GM18858 (cell line): Measurements from ENCODE around the gene MYF6.

Experiments used
- ATAC-seq: cut with Tn5 transposase; IDR thresholded peaks from one replicate; pipeline ENCODE4 v1.9.1; 2021; ENCODE audit not compliant: unreplicated experiment

The MYF6 gene

DNA sequence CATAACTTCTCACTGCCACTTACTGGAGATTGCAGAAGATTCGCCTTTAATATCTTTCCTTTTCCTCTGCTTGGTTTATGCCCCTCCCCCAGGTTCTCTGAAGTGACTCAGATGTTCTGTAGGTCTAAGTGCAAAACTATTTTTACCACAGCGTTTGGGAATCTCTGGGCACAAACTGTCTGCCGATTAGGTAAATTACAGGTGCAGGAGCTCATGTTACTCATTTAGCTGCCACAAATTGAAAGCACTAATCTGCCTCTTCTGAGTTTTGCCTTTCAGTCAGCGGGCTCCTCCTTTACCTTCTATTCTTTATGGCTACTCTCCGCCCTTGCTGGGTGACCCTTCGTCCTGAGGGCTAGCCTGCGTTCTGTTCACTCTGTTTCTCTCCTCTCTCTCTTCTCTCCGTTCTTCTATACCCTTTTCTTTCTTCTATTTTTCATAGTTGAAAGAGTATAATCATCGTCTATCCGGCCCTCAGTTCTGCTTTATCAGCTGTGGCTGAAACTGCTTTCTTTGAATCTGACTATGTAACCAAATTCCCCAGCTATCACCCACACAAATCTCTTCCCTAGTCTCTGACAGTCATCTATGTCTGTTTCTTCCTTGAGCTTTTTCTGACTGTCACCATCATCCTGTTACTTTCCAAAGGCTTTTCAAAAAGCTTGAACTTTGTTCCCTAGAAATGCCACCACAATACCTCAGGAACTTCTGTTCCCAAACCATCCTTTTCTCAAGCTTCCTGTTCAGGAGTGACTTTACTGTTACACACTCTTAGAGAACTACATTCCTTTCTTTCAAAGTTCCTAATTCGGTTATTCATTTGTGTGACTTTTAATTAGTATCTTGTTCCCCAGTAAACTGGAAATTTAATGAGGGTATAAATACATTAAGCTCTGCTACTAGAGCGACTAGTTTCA is 4.3 kb upstream of the MYF6 start:
- peak; percentile 86 for ATAC-seq

DNA sequence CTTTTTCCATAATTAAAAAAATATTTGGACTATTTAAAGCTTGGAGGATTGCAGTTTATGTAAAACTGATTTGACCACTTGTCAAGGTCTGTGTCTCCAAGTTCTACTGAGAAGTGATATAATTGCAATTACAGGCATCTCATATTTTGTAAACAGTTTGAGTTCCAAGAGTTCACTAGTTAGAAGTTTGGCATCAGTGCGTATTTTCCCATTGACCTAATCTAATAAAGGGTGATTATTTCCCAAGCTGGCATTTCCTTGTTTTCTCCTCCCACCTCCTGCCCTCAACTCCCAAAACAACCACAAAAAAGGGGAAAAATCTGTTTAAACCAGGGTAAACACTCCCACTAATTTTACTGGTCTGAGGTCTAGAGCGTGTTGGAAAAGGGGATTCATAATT is 3.0 kb upstream of the MYF6 start:
- no peak for ATAC-seq

DNA sequence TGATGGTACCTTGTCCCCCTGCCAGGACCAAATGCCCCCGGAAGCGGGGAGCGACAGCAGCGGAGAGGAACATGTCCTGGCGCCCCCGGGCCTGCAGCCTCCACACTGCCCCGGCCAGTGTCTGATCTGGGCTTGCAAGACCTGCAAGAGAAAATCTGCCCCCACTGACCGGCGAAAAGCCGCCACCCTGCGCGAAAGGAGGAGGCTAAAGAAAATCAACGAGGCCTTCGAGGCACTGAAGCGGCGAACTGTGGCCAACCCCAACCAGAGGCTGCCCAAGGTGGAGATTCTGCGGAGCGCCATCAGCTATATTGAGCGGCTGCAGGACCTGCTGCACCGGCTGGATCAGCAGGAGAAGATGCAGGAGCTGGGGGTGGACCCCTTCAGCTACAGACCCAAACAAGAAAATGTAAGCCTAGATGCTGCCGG is 410 bp downstream of the MYF6 start:
- no peak for ATAC-seq

DNA sequence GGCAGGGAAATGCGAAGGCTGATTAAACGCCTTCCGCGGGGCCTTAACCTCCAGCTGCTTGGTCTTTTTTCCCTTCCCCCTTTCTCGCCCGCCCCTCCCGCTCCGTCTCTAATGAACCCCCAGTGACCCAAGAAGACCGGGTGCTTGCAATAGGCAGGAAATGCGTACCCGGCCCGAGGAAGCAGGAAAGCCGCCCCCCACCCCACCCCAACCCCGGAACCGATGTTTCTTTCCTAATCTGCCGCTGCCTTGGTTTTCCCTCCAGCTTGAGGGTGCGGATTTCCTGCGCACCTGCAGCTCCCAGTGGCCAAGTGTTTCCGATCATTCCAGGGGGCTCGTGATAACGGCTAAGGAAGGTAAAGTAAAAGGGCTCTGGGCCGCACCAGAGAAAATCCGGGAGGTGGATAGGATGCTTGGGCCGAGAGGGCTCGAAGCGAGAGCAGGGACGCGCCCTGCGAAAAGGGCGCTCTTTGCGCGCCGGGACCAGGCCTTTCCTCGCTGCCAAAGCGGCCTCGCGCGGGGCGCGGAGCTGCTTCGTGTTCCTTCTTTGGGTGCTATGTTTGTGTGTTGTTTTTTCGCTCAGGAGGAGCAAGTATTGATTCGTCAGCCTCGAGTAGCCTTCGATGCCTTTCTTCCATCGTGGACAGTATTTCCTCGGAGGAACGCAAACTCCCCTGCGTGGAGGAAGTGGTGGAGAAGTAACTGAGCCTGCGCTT is 983 bp downstream of the MYF6 start:
- ATAC-seq = no peak

DNA sequence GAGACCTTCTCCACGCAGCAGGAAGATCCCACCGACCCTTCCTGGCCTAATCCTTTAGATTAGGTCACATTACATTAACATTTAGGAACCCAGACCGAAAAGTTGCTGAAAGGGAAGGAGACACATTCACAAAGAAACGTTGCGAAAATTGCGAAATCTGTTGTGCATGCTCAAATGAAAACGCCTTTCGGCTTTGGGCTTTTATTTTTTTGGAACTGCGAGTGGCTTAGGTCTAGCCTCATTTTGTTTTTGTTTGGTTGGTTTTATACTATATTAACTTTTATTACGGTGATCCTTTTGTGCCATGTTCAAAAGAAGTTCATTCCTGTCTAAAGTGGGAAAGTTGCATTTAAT is 1.5 kb downstream of the MYF6 start:
- ATAC-seq = no peak

DNA sequence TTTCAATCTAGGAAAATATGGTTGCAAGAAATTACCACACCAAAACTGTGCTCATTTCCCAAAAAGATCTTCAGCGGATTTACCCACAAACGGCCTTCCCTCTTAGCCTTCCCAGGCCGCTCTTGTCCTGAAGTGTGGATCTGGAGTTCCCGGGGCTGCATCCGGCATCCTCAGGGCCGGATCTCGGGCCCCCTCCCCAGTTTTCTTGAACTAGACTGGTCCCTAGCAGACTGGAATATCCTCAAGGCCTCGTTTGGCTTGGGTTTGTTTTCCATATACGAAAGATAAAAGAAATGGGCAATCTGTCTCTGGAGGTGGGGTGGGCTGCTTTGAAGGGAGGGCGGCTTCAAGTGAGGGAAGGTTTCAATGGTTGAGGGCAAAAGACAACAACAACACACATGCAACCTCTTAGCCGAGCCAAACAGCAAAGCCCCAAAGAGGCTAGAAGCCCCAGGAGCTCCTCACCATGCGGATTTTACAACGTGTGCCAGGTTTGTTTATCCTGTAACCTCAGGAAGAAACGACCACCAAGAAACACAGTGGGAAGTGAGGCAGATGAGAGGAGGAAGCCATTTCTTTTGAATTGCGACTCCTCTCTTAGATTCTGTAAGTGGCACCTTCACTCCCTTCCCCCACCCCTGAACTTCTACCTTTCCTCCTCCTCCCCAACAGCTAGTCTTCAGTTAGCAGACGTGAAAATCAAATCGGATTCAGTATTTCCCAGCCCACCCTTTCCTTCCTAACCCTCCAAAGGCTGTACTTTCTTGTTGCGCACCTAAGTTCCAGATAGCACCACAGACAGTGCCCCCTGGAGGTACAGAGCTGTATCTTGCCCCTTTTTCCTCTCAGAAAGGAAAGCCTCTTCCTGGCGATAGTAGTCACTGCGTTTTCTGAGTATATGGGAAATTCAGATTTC is 2.6 kb downstream of the MYF6 start:
- no peak for ATAC-seq

DNA sequence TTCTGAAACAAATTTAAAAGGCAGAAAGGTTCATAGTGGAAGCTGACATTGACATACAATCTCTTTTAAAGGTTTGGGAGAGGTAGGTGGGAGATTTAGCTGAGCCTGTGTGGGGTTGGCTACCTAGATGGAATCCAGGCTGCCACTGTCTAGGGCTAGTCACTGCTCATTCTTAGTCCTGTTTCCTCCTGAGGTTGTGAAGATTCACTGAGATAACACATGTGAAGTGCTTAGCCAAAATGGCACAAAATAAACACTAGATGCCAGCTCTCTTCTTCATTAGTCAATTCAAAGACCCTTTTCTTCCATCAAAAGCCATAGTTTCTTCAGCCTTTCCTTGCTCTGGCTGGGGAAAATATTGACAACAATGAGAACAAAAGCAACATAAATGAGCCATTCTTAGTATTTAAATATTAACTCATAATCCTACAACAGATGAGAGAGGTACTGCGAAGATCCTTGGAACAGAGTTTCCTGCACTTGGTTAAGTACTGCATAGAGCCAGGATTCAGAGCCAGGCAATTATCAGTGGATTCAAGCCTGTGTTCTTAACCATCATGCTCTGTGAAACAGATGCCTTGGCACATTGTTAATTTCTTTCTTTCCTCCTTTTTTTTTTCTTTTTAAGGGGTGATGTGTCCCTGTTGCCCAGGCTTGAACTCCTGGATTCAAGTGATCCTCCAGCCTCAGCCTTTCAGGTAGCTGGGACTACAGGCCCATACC is 3.5 kb downstream of the MYF6 start:
- no peak for ATAC-seq

DNA sequence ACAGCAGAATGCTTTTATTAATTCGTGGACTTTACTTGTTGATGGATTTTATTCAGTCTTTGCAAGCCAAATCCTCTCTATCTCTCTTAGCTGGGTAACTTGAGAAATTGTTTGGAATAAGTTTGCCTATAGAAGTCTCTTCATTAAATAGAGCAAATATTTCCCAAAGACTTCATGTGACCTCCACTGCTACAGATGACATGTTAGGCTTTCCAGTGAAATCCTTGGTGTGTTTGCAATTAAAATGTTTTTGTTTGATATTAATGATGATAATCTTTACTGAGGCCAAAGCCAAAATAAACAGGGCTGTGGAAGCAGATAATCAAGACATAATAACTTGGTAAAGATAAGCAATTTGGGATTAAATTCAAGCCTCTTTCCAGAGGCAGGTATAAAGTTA is 4.4 kb downstream of the MYF6 start:
- no peak for ATAC-seq

DNA sequence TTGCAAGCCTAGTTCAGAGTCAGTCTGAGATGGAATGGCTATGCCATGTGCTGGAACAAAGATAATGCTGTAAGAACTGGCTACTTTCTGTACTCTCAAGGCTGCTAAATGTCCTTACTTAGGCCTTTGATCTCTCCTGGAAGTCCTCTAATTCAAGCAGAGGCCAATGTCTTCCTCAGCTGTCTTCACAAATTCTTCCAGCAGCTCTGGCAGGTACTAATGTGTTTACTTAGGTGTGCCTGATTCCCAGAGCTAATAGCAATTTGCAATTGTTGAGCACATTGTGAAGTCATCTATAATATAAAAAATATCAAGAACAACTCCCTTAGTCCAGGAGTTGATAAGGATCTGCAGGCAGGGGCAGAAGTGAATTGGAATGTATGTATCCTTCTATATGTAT is 5.4 kb downstream of the MYF6 start:
- no peak for ATAC-seq

DNA sequence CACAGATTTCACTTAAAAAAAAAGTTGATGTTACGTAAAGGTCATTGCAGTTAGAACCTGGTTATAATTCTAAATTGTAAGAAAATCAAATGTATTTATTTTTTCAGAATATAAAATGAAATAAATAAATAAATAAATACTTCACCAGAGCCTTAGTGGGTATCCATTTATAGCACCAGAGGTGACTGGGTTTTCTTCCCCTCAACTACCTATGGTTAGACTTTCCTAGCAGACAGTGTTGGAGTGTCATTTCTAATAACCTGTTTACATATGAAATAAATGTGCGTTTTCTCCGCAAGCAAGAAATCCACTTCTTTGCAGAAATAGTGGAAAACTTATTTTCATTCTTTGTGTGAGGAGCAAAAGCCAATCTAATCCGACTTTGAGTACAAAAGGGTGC is 6.0 kb downstream of the MYF6 start:
- no peak for ATAC-seq

DNA sequence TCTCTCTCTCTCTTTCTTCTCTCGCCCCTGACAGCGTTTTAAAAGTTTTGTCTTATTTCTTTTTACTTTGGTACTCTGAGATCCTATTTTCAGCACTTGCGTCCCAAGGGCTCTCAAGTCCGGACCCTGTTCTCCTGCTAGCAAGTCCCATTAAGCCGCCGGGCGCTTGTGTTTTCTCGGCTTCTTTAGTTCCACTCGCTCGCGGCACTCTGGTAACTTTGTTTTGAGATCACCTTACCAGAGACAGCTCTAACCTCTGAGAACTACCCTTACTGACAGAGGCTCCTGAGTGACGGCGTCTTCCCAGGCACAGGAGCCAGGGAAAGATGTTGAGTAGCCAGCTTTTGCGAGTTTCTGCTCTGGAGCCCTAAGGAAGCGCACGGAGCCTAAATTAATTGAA is 6.6 kb downstream of the MYF6 start:
- ATAC-seq = no peak

DNA sequence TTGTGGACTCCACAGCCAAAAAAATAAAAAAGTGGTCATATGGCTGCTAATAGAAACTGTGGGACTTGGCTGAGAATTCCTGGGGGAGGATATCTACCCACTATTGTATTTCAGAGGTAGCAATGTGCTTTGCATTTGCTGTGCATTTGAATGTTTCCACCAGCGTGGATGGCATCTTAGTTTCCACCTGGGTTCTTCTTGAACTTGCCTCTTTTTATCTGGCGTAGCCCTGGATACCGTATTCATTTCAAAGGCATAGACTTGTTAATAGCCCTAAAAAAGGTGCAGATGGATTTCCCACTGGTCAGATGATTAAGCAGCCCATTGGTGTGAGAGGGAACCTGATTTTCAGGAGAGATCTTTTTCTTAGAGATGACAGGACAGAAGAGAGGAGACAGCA is 7.4 kb downstream of the MYF6 start:
- ATAC-seq = no peak

DNA sequence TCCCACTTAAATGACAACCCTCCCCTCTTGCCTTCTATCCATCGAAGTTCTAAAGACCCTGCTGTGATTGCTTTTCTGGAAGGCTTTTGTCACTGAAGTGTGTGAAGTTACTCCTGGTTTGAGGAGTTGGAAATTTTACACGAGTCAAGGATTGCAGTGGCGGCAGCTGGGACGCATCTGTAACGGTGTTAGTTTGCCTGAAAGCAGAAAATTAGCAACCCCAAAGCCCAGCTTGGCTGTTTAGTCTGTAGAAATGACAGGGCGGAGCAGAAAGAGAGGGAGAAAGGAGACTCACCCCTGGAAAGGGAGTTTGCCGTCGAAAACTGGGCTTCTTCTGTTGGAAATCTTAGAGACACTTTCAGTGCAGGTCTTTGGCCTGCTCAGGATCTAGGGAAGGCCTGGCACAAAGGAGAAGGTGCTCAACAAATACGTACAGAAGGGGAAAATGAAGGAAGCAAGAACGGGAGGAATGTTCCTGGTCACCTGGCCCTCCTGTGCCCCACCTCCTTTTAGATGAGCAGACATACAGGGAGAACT is 8.3 kb downstream of the MYF6 start:
- ATAC-seq = no peak

DNA sequence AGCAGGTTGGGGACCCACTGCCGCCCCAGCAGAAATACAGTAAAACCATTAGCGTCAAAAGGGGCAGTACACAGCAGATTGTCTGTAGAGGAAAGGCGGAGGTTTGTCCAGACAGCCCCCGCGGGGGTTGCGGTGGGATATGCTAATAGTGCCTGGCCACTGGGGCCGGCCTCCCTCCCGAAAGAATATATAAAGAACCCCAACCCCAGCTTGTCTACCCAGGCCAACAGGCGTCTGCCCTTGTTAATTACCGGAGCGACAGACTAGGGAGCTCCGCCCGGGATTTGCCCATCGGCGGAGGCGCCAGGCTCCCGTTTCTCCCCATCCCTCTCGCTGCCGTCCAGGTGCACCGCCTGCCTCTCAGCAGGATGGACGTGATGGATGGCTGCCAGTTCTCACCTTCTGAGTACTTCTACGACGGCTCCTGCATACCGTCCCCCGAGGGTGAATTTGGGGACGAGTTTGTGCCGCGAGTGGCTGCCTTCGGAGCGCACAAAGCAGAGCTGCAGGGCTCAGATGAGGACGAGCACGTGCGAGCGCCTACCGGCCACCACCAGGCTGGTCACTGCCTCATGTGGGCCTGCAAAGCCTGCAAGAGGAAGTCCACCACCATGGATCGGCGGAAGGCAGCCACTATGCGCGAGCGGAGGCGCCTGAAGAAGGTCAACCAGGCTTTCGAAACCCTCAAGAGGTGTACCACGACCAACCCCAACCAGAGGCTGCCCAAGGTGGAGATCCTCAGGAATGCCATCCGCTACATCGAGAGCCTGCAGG is 9.4 kb downstream of the MYF6 start, which contains the start of gene MYF5:
MYF5 (plus strand) TSS at position 217 of the 774 bp plus-strand sequence; CDS start at position 369, 152 bp downstream.
- ATAC-seq = no peak

DNA sequence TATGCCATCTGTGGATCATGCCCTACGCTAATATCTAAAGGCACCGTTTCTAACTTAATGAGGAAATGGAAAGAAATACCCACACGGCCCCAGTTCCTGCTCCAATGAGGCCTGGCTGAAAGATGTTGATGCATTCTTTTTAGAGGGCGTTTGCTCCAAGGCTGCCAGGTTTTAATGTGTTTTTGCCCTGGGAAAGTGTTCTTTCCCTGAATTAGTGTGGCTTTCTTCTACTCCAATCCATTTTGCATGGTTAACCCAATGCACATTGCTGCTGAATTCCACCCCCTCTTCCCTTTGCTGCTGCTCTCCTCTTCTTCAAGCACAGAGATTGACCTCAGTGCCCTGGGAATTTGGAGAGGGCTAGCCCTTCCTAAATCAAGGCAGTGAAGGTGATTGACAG is 10.4 kb downstream of the MYF6 start:
- no peak for ATAC-seq

DNA sequence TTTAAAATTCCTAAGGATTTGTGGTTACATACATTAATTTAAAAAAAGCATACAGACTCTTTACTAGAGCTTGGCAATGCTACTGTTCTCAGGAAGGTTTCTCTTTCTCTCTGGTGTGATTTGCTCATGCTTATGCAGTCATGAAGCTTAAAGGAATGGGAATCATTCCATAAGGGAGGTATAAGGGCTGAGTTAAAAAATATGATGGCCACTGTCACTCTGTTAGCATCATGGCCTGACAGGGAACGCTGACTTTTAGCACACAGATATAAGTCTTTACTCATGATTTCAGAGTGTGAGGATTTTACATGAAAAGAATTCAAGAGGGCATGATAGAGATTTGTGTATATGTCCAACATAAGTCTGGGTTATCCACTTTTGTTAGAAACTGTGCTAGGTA is 13.1 kb downstream of the MYF6 start:
- ATAC-seq = no peak

DNA sequence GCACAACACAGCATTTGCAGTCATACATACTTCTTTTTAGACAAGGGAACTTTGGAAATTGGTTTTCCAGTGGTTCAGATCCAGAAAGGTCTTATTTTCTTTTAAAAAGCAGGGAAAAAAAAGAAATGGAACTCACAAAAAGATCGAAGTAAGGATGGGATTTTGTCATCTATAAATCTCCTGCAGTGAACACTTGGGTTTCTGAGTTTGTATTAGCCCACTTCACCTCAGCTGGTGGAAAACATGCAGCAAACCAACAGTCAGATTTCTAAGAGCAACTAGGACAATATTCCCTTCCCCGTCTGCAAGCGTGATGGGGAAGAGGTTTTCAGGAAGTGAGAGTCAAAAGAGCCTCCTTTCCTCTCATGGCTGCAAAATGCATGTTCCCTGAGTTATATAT is 13.9 kb downstream of the MYF6 start:
- no peak for ATAC-seq

DNA sequence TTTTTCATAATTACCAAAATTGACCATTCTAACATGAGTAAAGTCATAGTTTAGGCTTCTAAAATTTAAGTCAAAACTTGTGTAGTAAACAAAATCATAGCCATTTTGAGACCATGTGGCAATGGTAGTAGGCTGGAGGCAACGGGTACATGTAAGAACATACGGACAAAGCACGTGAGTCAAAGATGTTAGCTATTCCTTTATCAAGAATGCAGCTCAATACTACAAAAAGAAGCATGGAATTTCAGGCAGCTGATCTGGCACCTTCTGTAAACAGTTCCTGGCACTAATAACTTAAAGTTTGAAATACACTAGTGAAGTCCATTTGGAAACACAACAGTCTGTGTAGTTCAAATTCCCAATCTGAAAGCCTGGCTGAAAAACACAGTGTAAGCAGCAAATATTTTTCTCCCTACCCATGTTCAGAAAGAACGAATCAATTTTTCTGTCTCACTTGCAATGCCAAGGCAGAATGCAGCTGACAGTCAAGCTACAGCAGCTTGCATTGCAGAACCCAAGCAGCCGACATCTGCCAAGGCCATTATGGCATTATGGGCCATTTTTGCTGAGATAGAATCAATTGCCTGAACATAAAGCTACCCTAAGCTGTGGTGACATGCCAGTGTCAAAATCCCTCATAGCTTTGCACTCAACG is 38.5 kb downstream of the MYF6 start:
- no peak for ATAC-seq

DNA sequence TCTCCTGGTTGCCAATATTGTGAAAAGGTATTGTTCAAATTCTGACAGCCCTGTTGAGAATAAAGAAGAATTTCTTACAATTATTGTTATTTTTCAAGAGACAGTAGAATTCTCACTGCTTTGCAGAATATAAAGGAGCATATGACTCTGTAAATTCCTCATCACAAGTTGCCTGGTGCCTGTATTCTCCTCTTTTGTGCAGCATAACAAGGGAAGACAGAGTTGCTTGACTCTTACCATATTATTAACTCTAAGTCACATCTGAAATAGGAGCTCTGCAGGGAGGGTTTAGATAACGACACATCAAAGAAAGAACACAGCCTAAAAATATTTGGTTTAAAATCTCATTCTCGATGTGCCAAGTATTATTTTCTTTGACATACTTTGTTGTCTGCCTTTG is 40.4 kb downstream of the MYF6 start:
- no peak for ATAC-seq
